ENCODE measurements around the gene PNPLA7. TPM values are rescaled to one million over a fixed set of nuclear protein-coding genes. Genes with fewer than 3 reads are reported as not detected.

The PNPLA7 gene
- total and polyA plus RNA-seq, 10 of the 15 experiments (the other 5 are each of a cell fraction or from before 2014, with no cell fraction given): 0.04 to 0.85 (median 0.19) TPM; not detected in 1

DNA sequence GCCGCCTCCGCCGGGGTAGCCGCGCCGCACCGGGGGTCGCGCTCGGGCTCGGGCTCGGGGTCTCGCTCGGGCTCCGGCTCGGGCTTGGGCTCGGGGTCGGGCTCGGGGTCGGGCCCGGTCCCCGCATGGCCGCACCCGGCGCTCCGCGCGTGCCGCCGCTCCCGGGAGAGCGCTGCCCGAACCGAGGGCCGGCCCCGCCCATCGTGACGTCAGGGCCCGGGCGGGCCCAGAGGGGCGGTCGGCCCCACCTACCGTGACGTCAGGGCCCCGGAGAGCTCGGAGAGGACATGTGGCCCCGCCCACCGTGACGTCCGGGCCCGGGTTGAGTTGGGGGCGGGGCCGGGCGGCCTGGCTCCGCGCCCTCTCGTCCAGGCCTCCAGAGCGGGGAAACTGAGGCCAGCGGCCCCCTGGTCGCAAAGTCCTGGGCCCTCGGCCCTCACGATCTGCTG is 91.0 kb downstream of the PNPLA7 start, which contains the start of gene NSMF (continued):
- TF ChIP-seq ZNF687 (IDR thresholded peaks at IDR 0.05): 0 out of 2 replicates have a peak, but pooled peaks have one; percentile 32
- TF ChIP-seq PAX5 (IDR thresholded peaks at IDR 0.05; ENCODE audit: borderline replicate concordance, low read depth, low read length): 0 out of 2 replicates have a peak, but pooled peaks have one; percentile 22
- TF ChIP-seq NFXL1 (IDR thresholded peaks at IDR 0.05; ENCODE audit: borderline replicate concordance): 0 out of 2 replicates have a peak, but pooled peaks have one; percentile 32
- TF ChIP-seq PKNOX1 (IDR thresholded peaks at IDR 0.05): no peak
- 0 out of 2 replicates have a peak, but pooled peaks have one; percentile 12 for TF ChIP-seq NFYB (IDR thresholded peaks at IDR 0.05; ENCODE audit: insufficient read depth, low read depth, low read length)
- TF ChIP-seq MEF2B (IDR thresholded peaks at IDR 0.05; ENCODE audit: partially characterized antibody, poor library complexity, severe bottlenecking): no peak
- TF ChIP-seq BHLHE40 (IDR thresholded peaks at IDR 0.05; ENCODE audit: borderline replicate concordance in 1 of 2, low read depth in 2 of 2, low read length in 1 of 2): peak; percentile 67 to 96; a peak in 3 of 4 replicates
- 0 out of 2 replicates have a peak, but pooled peaks have one; percentile 53 for TF ChIP-seq RB1 (IDR thresholded peaks at IDR 0.05; ENCODE audit: borderline replicate concordance)
- TF ChIP-seq ZBTB40 (IDR thresholded peaks at IDR 0.05; ENCODE audit: borderline replicate concordance): no peak
- TF ChIP-seq EED (IDR thresholded peaks at IDR 0.05; ENCODE audit: low read depth): no peak
- peak; percentile 62 for TF ChIP-seq ATF7 (IDR thresholded peaks at IDR 0.05; ENCODE audit: low read depth)
- 0 out of 2 replicates have a peak, but pooled peaks have one; percentile 31 for TF ChIP-seq NBN (IDR thresholded peaks at IDR 0.05)
- TF ChIP-seq CHD1 (IDR thresholded peaks at IDR 0.05; ENCODE audit: low read depth, low read length): no peak
- peak; percentile 81 for TF ChIP-seq SP1 (IDR thresholded peaks at IDR 0.05; ENCODE audit: low read depth, low read length)
- TF ChIP-seq HSF1 (IDR thresholded peaks at IDR 0.05; ENCODE audit: low read depth, low read length): no peak
- no peak for TF ChIP-seq HDAC6 (IDR thresholded peaks at IDR 0.05; ENCODE audit: unreplicated experiment)
- TF ChIP-seq SMARCA5 (IDR thresholded peaks at IDR 0.05): peak; percentile 70; the same call in 1 of the 2 replicates
- TF ChIP-seq POLR2A (IDR thresholded peaks at IDR 0.05; ENCODE audit: low read depth, low read length): no peak
- 0 out of 2 replicates have a peak, but pooled peaks have one; percentile 24 for TF ChIP-seq STAT1 (conservative IDR thresholded peaks at IDR 0.05)
- TF ChIP-seq TAF1 (IDR thresholded peaks at IDR 0.05; ENCODE audit: borderline replicate concordance, low read depth, low read length): 0 out of 2 replicates have a peak, but pooled peaks have one; percentile 27

Measured in GM12878 (cell line).